SK-N-SH treated with all-trans-retinoic acid at 6 μM for 48 hours (cell line): Measurements from ENCODE around the gene SUPT4H1.

Experiments used
- ATAC-seq: fragments of 200-7000 bp; cut with Tn5 transposase; 3 replicates; pipeline ENCODE4 v1.9.1; 2020; ENCODE audit warnings: mild to moderate bottlenecking, moderate library complexity
- BACH2 ChIP-seq: fragments of 250-450 bp; sonication (Bioruptor Pico); IDR thresholded peaks from 2 replicates; pipeline ENCODE4 v1.9.0; 2021; ENCODE audit warnings: mild to moderate bottlenecking, borderline replicate concordance
- ESRRG ChIP-seq: fragments of 250-450 bp; sonication (Bioruptor Pico); IDR thresholded peaks from 2 replicates; pipeline ENCODE4 v1.6.1; 2021; ENCODE audit warnings: mild to moderate bottlenecking
- GLIS3 ChIP-seq: fragments of 250-450 bp; sonication (Bioruptor Pico); IDR thresholded peaks from 2 replicates; pipeline ENCODE4 v1.5.0; 2020; ENCODE audit warnings: mild to moderate bottlenecking, moderate library complexity
- ISL1 ChIP-seq: fragments of 250-450 bp; sonication (Bioruptor Pico); IDR thresholded peaks from 2 replicates; pipeline ENCODE4 v2.1.2; 2022; ENCODE audit warnings: mild to moderate bottlenecking, moderate library complexity
- PPARA ChIP-seq: fragments of 250-450 bp; sonication (Bioruptor Pico); IDR thresholded peaks from 2 replicates; pipeline ENCODE4 v1.5.0; 2020; ENCODE audit warnings: mild to moderate bottlenecking, borderline replicate concordance
- RARB ChIP-seq: fragments of 250-450 bp; sonication (Bioruptor Pico); IDR thresholded peaks from 2 replicates; pipeline ENCODE4 v1.8.0; 2021; ENCODE audit warnings: mild to moderate bottlenecking, moderate library complexity
- SNAI2 ChIP-seq: fragments of 250-450 bp; sonication (Bioruptor Pico); IDR thresholded peaks from 2 replicates; pipeline ENCODE4 v1.5.0; 2020; ENCODE audit warnings: mild to moderate bottlenecking, moderate library complexity
- TCF4 ChIP-seq: fragments of 250-450 bp; sonication (Bioruptor Pico); IDR thresholded peaks from 2 replicates; pipeline ENCODE4 v1.8.0; 2021; ENCODE audit warnings: mild to moderate bottlenecking, moderate library complexity, borderline replicate concordance
- TOX ChIP-seq: fragments of 250-450 bp; sonication (Bioruptor Pico); IDR thresholded peaks from 2 replicates; pipeline ENCODE4 v1.8.0; 2021; ENCODE audit warnings: mild to moderate bottlenecking, moderate library complexity, borderline replicate concordance
- ZC3H10 ChIP-seq: fragments of 250-450 bp; sonication (Bioruptor Pico); IDR thresholded peaks from 2 replicates; pipeline ENCODE4 v1.5.1; 2021; ENCODE audit warnings: mild to moderate bottlenecking, moderate library complexity
- ZFP30 ChIP-seq: fragments of 450-650 bp; formaldehyde crosslinking; IDR thresholded peaks from 2 replicates; pipeline ENCODE4 v1.5.0; 2022; ENCODE audit warnings: mild to moderate bottlenecking, moderate library complexity
- ZNF565 ChIP-seq: fragments of 450-650 bp; formaldehyde crosslinking; conservative IDR thresholded peaks from 2 replicates; pipeline ENCODE4 v1.5.0; 2020; ENCODE audit warnings: low read depth, mild to moderate bottlenecking, moderate library complexity
- ZNF70 ChIP-seq: fragments of 450-650 bp; formaldehyde crosslinking; IDR thresholded peaks from 2 replicates; pipeline ENCODE4 v1.5.0; 2020; ENCODE audit warnings: mild to moderate bottlenecking, moderate library complexity
- ZNF8 ChIP-seq: fragments of 450-650 bp; formaldehyde crosslinking; IDR thresholded peaks from 2 replicates; pipeline ENCODE4 v1.5.0; 2020; ENCODE audit warnings: mild to moderate bottlenecking, moderate library complexity
- TF ChIP-seq, protein P1 (sequence below): fragments of 250-450 bp; sonication (Bioruptor Pico); IDR thresholded peaks from 2 replicates; pipeline ENCODE4 v1.5.0; 2020; ENCODE audit warnings: mild to moderate bottlenecking, moderate library complexity
- TF ChIP-seq, protein P2 (sequence below): fragments of 250-450 bp; sonication (Bioruptor Pico); IDR thresholded peaks from 2 replicates; pipeline ENCODE4 v1.8.0; 2020; ENCODE audit warnings: mild to moderate bottlenecking, moderate library complexity, borderline replicate concordance
- TF ChIP-seq, protein P3 (sequence below): fragments of 250-450 bp; sonication (Bioruptor Pico); IDR thresholded peaks from 2 replicates; pipeline ENCODE4 v1.5.1; 2020; ENCODE audit warnings: low read depth, mild to moderate bottlenecking, moderate library complexity

The SUPT4H1 gene

GRCh38 chr17:58396173-58396572 is 44.2 kb upstream of the SUPT4H1 start (continued):
- no peak for TF ChIP-seq TCF4 (CRISPR knock-in tag)

- TF ChIP-seq ZFP30 (CRISPR knock-in tag) (no peak), BACH2 (no peak), GLIS3 (CRISPR knock-in tag) (no peak), TOX (no peak), ZNF70 (CRISPR knock-in tag) (no peak), SNAI2 (CRISPR knock-in tag) (no peak), RARB (CRISPR knock-in tag) (no peak), ZC3H10 (CRISPR knock-in tag) (no peak), ZNF8 (CRISPR knock-in tag) (no peak), PPARA (CRISPR knock-in tag) (no peak), TCF4 (CRISPR knock-in tag) (no peak), ISL1 (CRISPR knock-in tag) (no peak)
- TF ChIP-seq, protein P1, sequence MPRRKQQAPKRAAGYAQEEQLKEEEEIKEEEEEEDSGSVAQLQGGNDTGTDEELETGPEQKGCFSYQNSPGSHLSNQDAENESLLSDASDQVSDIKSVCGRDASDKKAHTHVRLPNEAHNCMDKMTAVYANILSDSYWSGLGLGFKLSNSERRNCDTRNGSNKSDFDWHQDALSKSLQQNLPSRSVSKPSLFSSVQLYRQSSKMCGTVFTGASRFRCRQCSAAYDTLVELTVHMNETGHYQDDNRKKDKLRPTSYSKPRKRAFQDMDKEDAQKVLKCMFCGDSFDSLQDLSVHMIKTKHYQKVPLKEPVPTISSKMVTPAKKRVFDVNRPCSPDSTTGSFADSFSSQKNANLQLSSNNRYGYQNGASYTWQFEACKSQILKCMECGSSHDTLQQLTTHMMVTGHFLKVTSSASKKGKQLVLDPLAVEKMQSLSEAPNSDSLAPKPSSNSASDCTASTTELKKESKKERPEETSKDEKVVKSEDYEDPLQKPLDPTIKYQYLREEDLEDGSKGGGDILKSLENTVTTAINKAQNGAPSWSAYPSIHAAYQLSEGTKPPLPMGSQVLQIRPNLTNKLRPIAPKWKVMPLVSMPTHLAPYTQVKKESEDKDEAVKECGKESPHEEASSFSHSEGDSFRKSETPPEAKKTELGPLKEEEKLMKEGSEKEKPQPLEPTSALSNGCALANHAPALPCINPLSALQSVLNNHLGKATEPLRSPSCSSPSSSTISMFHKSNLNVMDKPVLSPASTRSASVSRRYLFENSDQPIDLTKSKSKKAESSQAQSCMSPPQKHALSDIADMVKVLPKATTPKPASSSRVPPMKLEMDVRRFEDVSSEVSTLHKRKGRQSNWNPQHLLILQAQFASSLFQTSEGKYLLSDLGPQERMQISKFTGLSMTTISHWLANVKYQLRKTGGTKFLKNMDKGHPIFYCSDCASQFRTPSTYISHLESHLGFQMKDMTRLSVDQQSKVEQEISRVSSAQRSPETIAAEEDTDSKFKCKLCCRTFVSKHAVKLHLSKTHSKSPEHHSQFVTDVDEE = no peak
- TF ChIP-seq, protein P2, sequence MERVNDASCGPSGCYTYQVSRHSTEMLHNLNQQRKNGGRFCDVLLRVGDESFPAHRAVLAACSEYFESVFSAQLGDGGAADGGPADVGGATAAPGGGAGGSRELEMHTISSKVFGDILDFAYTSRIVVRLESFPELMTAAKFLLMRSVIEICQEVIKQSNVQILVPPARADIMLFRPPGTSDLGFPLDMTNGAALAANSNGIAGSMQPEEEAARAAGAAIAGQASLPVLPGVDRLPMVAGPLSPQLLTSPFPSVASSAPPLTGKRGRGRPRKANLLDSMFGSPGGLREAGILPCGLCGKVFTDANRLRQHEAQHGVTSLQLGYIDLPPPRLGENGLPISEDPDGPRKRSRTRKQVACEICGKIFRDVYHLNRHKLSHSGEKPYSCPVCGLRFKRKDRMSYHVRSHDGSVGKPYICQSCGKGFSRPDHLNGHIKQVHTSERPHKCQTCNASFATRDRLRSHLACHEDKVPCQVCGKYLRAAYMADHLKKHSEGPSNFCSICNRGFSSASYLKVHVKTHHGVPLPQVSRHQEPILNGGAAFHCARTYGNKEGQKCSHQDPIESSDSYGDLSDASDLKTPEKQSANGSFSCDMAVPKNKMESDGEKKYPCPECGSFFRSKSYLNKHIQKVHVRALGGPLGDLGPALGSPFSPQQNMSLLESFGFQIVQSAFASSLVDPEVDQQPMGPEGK (CRISPR knock-in tag) = no peak
- TF ChIP-seq, protein P3, sequence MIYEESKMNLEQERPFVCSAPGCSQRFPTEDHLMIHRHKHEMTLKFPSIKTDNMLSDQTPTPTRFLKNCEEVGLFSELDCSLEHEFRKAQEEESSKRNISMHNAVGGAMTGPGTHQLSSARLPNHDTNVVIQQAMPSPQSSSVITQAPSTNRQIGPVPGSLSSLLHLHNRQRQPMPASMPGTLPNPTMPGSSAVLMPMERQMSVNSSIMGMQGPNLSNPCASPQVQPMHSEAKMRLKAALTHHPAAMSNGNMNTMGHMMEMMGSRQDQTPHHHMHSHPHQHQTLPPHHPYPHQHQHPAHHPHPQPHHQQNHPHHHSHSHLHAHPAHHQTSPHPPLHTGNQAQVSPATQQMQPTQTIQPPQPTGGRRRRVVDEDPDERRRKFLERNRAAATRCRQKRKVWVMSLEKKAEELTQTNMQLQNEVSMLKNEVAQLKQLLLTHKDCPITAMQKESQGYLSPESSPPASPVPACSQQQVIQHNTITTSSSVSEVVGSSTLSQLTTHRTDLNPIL (CRISPR knock-in tag) = no peak
- TF ChIP-seq, all 23 proteins: peak for 0
- no peak for ATAC-seq
Observed at GRCh38 chr17:58394534-58395223, 42.7 kb upstream of the SUPT4H1 start.

GRCh38 chr17:58391302-58391984 is 39.4 kb upstream of the SUPT4H1 start:
- TF ChIP-seq ESRRG (CRISPR knock-in tag) (no peak), ISL1 (CRISPR knock-in tag) (peak; percentile 52; the same call in 1 of the 2 replicates), TCF4 (CRISPR knock-in tag) (peak; percentile 72; the same call in 1 of the 2 replicates), ZNF565 (0 out of 2 replicates have a peak, but pooled peaks have one; percentile 38), RARB (CRISPR knock-in tag) (no peak)
- TF ChIP-seq, protein P1 = peak; percentile 91
- TF ChIP-seq, protein P3 (CRISPR knock-in tag) = no peak
- peak; percentile 48; the same call in 2 of the 3 replicates for ATAC-seq
